Iris pigment epithelial cell (primary cell): Measurements from ENCODE around the gene ZNF710.

Experiments
- DNase-seq: peaks from one replicate; pipeline ENCODE4 v3.0.0-alpha.2; 2011; ENCODE audit warnings: low read depth

ZNF710 gene

DNA sequence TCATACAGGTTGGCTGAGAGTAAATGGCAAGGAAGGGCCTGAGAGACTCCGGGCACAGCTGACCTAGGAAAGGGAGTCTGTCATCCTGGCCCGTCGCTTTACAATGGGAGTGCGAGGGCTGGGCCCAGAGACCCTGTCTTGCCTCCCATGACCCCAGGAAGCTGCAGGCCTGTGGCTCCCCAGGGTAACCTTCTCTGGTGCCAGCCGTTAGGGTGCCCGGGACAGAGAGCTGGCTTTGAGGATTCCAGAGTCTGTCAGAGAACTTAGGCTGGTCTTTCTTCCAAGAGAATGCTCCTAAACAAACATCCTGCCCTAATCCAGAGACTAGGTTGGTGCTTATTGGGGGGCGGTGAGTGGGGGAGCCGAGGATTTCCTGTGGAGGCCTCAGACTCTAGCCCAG lies 18.5 kb downstream of the ZNF710 start:
- no peak for DNase-seq

DNA sequence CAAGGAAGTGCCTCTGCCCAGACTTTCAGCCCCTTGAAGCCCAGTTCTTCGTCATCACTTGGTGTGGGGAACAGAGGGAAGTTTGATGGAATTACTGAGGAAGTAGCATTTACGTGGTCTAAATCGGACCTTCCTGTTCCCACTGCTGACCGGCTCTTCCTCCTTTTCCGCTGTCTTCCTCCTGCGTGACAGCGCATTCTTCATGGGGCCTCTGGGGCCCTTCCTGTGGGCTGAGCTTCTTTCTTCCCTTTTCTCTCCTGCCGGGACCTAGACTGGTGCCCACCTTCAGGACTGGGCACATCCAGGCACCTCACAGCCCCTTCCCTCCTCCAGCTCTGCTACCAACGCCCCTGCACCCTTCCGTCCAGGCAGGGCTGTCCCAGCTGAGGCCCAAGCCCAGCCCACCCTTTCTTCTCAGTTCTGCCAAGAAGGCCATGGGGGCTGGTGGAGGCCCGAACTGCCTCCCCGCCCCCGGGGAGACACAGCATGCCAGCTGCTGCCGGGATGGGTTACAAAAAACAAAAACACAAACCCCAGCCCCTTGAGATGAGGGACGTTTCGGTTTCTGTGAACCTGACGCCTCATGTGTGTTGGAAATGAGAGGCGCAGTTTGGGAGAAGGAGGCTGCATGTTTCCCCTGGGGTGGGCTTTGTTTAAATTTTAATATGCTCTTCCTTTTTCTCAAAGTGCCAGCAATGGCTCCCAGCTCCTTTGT lies 19.1 kb downstream of the ZNF710 start:
- no peak for DNase-seq

GRCh38 chr15:90020936-90021507 lies 19.9 kb downstream of the ZNF710 start:
- DNase-seq = no peak

DNA sequence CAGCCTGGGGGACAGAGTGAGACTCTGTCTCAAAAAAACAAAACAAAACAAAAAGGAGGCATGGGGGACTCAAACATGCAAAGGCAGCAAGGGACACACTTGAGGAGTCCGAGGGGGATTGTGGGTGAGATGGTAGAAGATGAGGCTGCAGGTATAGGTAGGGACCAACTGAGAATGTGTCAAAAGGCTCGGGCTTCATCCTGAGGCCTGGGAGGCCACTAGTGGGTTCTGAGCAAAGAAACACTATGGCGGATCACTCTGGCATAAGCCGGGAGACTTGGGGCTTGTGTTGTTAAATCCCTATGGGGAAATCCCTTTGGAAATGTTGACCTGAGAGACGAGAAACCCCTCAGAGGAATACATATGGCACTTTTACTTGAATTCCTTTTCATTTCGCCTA lies 21.2 kb downstream of the ZNF710 start:
- no peak for DNase-seq

DNA sequence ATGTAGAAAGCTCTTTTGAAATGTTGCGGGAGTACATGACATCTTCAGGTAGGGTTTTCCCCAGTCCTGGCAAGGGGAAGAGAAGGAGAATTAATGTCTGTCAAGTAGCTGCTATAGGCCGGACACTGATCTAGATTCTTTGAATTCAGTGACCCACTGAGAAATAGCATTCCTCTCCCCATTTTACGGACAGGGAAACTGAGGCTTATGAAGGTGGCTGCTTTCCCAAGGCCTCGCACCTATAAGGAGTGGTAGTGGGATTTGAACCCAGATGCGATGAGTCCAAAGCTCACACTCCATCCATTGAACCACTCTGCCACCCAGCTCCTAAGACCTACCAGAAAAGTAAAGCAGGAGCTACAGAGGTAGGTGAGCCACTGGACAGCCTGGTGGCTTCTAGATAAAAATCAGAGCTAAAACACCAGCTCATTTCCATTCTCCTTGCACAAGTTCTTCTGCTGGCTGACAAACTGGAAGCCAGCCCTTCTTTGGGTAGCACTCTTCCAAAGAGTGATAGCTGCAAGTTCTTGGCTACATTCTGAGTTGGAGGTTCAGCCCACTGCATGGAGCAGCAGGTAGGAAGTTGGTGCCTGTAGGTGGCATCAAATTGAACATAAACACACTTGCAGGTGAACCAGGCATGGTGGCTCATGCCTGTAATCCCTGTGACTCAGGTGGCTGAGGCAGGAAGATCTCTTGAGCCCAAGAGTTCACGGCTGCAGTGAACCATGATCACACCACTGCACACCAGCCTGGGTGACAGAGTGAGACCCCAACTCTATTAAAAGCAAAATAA lies 22.0 kb downstream of the ZNF710 start:
- DNase-seq = no peak

GRCh38 chr15:90024406-90024805 lies 23.3 kb downstream of the ZNF710 start:
- DNase-seq = no peak

DNA sequence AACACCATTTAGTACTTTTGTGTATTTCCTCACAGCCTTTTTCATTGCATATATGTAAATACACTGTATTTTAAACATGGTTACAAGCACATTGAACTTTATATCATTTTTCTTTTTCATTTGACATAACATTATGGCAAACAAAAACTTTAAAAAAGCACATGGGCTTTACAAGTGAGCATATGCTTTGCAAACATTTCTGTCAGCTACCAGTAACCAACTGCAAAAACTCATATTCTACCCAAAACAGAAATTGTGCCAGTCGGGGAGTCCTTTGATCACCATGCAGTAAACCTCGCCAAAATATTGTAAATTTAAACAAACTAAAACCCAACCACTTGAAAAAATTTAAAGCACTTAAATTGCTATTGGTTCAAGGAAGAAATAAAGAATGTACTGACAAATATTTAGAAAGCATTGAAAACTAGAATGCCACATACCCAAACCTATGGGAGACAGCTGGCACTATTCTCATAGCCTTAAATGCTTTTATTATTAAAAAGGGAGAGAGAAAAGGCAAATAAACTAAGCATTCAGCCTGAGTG lies 24.4 kb downstream of the ZNF710 start:
- DNase-seq = no peak

DNA sequence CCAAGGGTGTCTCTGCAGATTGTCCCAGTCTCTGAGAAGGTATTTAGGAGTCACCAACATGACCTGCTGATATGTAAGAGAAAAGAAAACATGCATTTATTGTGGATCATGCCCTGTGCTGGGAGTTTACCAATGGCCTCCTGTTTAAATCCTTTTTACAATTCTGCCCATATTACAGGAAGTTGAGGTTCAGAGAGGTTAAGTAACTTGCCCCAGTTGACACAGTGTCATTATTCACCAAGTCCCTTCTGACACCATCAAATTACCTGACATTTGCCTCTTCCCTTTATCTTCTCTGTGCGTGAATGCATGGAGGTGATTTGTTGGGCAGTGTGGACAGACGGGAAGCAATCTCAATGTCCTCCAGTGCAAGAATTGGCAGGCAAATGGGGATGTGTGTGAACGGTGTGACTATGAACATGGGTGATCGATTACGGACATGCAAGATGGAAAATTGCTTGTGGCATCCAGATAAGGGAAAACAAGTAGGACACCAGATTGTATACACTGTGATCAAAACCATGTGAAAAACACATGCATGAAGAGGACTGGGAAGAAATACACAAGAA lies 27.3 kb downstream of the ZNF710 start:
- no peak for DNase-seq

DNA sequence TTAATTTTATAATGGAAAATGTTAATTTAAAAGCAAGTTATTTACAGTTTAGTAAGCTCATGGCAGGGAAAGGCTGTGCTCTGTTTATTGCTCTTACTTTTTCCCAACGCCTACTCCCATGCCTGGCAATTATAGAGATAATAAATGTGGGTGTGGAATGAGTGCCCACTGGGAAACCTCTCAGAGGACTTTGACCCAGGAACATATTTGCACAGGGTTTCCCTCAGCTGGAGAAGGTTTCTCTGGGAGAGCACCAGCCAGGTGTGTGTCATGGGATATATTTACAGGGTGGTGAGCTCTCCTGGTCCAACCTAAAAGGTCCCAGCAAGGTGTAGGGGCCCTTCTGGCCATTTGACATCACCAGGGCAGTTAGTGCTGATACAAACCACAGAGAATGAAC lies 27.9 kb downstream of the ZNF710 start:
- no peak for DNase-seq

- no peak for DNase-seq
Measured at GRCh38 chr15:90030376-90030775, 29.3 kb downstream of the ZNF710 start.

- peak; percentile 36 for DNase-seq
Measured at GRCh38 chr15:90031231-90031791, 30.2 kb downstream of the ZNF710 start.

DNA sequence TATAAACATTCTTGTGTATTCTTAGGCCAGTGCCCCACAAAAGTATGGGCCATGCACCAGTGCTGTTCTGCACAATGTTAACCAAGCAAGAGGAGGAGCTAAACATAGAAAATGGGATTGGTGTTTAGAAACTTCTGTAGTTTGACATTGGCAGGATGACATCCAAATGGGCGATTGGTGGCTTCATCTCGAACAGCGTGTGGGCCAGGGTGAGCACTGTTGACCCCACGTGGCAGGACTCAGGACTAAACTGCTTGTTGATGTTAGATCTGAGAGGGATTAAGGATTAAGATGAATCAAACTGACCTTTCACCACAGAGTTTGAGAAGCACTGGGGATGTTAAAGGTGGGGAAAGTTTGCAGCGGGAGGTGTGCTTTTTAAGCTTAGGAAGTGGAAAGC lies 31.9 kb downstream of the ZNF710 start:
- peak; percentile 47 for DNase-seq

GRCh38 chr15:90033448-90033847 lies 32.3 kb downstream of the ZNF710 start:
- no peak for DNase-seq

GRCh38 chr15:90035095-90035839 lies 34.1 kb downstream of the ZNF710 start:
- DNase-seq = peak; percentile 79

GRCh38 chr15:90035840-90036230 lies 34.7 kb downstream of the ZNF710 start:
- no peak for DNase-seq

DNA sequence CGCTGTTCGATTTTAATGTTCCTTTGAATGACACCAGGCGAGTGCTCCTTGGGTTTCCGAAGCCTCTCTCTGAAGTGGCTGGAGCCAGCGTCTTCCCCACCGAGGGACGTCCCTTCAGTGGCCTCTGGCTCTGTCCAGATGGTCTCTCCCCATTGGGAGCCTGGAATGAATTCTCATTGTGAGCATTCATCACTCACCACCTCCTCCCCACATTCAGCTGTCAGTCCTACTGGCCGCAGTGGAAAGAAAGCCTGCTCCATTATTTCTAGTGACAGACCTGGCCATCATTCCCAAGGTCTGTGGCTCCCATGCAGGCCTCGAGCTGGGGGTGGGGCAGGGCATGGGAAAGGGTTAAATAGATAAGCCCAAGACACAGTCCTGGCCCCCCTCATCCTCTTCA lies 35.2 kb downstream of the ZNF710 start:
- DNase-seq = no peak

- no peak for DNase-seq
Measured at GRCh38 chr15:90036806-90037510, 35.8 kb downstream of the ZNF710 start.

DNA sequence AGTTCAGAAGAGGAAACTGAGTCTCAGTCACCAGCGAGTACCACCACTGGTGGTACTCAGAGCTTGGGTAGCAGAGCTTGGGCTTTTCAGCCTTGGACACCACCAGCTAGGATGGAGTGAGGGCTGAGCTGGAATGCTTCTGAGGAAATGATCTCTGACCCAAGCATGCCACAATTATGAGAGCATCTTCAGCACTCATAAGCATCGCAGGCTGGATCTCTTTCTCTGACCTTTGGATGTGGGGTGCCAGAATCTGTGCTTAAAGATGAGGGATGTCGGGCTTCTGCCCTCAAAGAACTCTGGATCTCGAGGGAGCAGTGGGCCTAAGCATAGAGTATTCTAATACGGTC lies 36.4 kb downstream of the ZNF710 start:
- peak; percentile 88 for DNase-seq

- DNase-seq = peak; percentile 63
Measured at GRCh38 chr15:90037961-90038631, 37.0 kb downstream of the ZNF710 start.

DNA sequence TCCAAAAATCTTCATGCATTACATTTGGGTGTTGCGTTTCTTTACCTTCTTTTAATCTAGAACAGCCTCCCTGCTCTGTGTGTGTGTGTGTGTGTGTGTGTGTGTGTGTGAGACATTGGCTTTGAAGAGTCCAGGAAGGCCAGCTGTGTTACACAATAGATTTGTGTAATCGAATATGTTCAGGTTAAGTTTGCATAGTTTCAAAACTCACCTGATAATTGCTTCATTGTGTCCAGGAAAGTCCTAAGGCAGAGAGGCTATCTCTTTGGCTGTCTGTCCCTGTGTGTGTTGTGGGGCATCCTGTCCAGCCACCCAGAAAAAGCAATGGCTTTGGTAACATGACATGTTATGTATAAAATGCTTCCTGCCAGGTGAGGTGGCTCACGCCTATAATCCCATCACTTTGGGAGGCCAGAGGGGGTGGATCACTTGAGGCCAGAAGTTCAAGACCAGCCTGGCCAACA lies 37.5 kb downstream of the ZNF710 start:
- no peak for DNase-seq
